ENCODE data around the gene TUBA1B.

DNA sequence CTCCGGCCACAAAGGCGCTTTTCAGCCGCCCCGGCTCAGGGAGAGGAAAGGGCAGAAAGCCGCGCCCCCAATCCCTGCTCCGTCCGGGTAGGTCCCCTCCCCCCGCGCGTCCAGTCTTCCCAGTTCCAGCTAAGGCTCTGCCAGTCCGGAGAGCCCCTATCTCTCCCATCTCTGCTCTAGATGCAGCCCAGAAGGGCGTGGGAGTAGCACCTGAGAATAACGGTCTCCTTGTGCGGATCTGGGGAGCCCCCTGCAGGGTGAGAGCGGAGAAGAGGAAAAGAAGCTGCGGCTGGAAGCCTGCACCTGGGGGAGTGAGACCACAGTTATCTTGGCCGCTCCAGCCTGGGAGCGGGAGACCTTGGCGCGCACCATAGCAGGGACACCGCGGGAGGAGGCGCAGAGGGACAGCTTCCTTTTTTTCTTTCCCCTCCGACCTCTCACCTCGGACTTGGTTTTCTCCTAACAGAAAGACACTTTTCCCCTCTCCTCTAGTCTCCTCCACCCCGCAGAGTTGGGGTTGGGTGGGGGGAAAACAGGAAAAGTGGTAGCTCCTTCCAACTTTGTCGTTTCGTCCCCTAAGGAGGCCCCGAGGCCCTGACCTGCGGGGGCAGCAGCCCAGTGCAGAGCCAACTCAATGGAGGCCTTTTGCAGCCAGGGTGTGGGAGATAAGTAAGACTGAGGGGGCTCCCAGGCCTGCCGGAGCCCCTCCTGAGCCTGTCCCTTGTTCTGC, 38.9 kb downstream of the TUBA1B start:
- TF ChIP-seq CTCF (IDR thresholded peaks at IDR 0.05) (peak in 10 of 12 donors; percentile 11 to 50 (median 22)), POLR2A (IDR thresholded peaks at IDR 0.05) (no peak)
